GM21737 (cell line): ENCODE measurements around the gene SNX30.

Experiments used
- ATAC-seq: cut with Tn5 transposase; IDR thresholded peaks from one replicate; pipeline ENCODE4 v1.9.1; 2021; ENCODE audit warnings: mild to moderate bottlenecking, moderate library complexity; ENCODE audit not compliant: unreplicated experiment

The SNX30 gene

GRCh38 chr9:112752334-112753125 is 2.0 kb downstream of the SNX30 start:
- ATAC-seq = no peak

GRCh38 chr9:112753725-112754124 is 3.2 kb downstream of the SNX30 start:
- no peak for ATAC-seq

- no peak for ATAC-seq
These were observed 4.0 kb downstream of the SNX30 start for GRCh38 chr9:112754578-112754977.

- ATAC-seq = no peak
These were observed 4.5 kb downstream of the SNX30 start for GRCh38 chr9:112755016-112755427.

GRCh38 chr9:112755675-112756074 is 5.1 kb downstream of the SNX30 start:
- no peak for ATAC-seq

- no peak for ATAC-seq
These were observed 6.8 kb downstream of the SNX30 start for GRCh38 chr9:112757282-112757883.

GRCh38 chr9:112757940-112758339 is 7.4 kb downstream of the SNX30 start:
- no peak for ATAC-seq

GRCh38 chr9:112760821-112761220 is 10.3 kb downstream of the SNX30 start:
- no peak for ATAC-seq

- no peak for ATAC-seq
These were observed 11.5 kb downstream of the SNX30 start for GRCh38 chr9:112761912-112762655.

GRCh38 chr9:112762726-112763518 is 12.4 kb downstream of the SNX30 start:
- no peak for ATAC-seq

- ATAC-seq = no peak
These were observed 13.8 kb downstream of the SNX30 start for GRCh38 chr9:112764344-112764743.

- ATAC-seq = no peak
These were observed 14.3 kb downstream of the SNX30 start for GRCh38 chr9:112764837-112765236.

- ATAC-seq = no peak
These were observed 14.7 kb downstream of the SNX30 start for GRCh38 chr9:112765281-112765680.

GRCh38 chr9:112771359-112772214 is 21.0 kb downstream of the SNX30 start:
- no peak for ATAC-seq

- no peak for ATAC-seq
These were observed 21.6 kb downstream of the SNX30 start for GRCh38 chr9:112772215-112772509.

- no peak for ATAC-seq
These were observed 22.0 kb downstream of the SNX30 start for GRCh38 chr9:112772551-112772950.

GRCh38 chr9:112774006-112774996 is 23.7 kb downstream of the SNX30 start:
- no peak for ATAC-seq

- no peak for ATAC-seq
These were observed 27.4 kb downstream of the SNX30 start for GRCh38 chr9:112777914-112778313.

GRCh38 chr9:112780450-112781036 is 30.0 kb downstream of the SNX30 start:
- ATAC-seq = no peak
